ENCODE data around the gene SLC6A5.

GRCh38 chr11:20610825-20611224 lies 11.4 kb downstream of the SLC6A5 start:
- TF ChIP-seq POLR2AphosphoS5 (IDR thresholded peaks at IDR 0.05) (no peak), POLR2A (IDR thresholded peaks at IDR 0.05; ENCODE audit: low read depth) (no peak)
